K562 (cell line): ENCODE measurements around the gene CBX1. TPM values are rescaled to one million over a fixed set of nuclear protein-coding genes. Genes with fewer than 3 reads are reported as not detected.

Source experiments
- CHD1 ChIP-seq: fragments of 200-600 bp; sonication (generic); IDR thresholded peaks from one replicate; pipeline ENCODE4 v1.6.1; 2012; ENCODE audit warnings: mild to moderate bottlenecking, moderate library complexity, low read length, inconsistent platforms
- CHD7 ChIP-seq: fragments of 200-600 bp; sonication (generic); IDR thresholded peaks from one replicate; pipeline ENCODE4 v1.6.1; 2012; ENCODE audit warnings: mild to moderate bottlenecking, low read depth, low read length, inconsistent platforms
- IFI16 ChIP-seq: fragments of 250-450 bp; sonication (Bioruptor Pico); IDR thresholded peaks from 2 replicates; pipeline ENCODE4 v2.1.2; 2022; ENCODE audit warnings: mild to moderate bottlenecking, inconsistent platforms
- RBM34 ChIP-seq: fragments of 200-400 bp; formaldehyde crosslinking; IDR thresholded peaks from 2 replicates; pipeline ENCODE4 v1.6.1; 2018; ENCODE audit warnings: low read length, borderline replicate concordance; ENCODE audit not compliant: insufficient read depth
- ZBTB11 ChIP-seq, 3 experiments: fragments of 200-800 bp in 1 of 3; fragments of 250-450 bp in 1 of 3; fragments of 450-650 bp in 1 of 3; sonication (Bioruptor Pico) in 1 of 3; sonication (Bioruptor generic) in 1 of 3; formaldehyde crosslinking in 1 of 3; IDR thresholded peaks; 2 replicates each; pipeline versions ENCODE4 v1.6.1 to v1.8.0; 2016 to 2022; ENCODE audit warnings: mild to moderate bottlenecking in 2 of 3, missing genetic modification characterization in 2 of 3, missing compliant biosample characterization in 1 of 3, moderate library complexity in 1 of 3
- polyA plus RNA-seq, 8 experiments: library from polyadenylated mRNA; depleted of rRNA in 4 of 8; stranded (reverse) in 5 of 8; unstranded in 3 of 8; fragments of >200 nt; fragmentation: Nextera tagmentation in 2 of 8; fragmentation: Illumina TruSeq in 1 of 8; extraction: Ambion mirVana in 2 of 8; extraction: Trizol in 1 of 8; gene quantifications; 2 replicates each; pipeline versions ENCODE4 v1.2.1 to v1.2.3, GENCODE V29; 2011 to 2014; ENCODE audit warnings: inconsistent platforms in 1 of 8, missing spikeins in 1 of 8
- total RNA-seq, 7 experiments: library from RNA; depleted of rRNA in 6 of 7; stranded (reverse); fragments of >200 nt in 6 of 7; fragmentation: Illumina TruSeq in 2 of 7; extraction: Trizol in 2 of 7; gene quantifications; 2 replicates each; pipeline versions ENCODE4 v1.2.1 to v1.2.3, GENCODE V29; 2011 to 2021; ENCODE audit warnings: low replicate concordance in 1 of 7
- TF ChIP-seq, protein P1 (sequence below): conservative IDR thresholded peaks from 2 replicates; pipeline ENCODE4 v1.6.1; 2011; ENCODE audit warnings: low read depth, mild to moderate bottlenecking, low read length; ENCODE audit not compliant: control insufficient read depth
- TF ChIP-seq, protein P2 (sequence below): fragments of 200-800 bp; sonication (Bioruptor generic); IDR thresholded peaks from 2 replicates; pipeline ENCODE4 v1.6.1; 2017; ENCODE audit warnings: missing genetic modification characterization, missing compliant biosample characterization

Gene CBX1
- total and polyA plus RNA-seq, 9 of the 15 experiments (the other 6 are each of a cell fraction or from before 2014, with no cell fraction given): 10.6 to 95.7 (median 52.7) TPM

DNA sequence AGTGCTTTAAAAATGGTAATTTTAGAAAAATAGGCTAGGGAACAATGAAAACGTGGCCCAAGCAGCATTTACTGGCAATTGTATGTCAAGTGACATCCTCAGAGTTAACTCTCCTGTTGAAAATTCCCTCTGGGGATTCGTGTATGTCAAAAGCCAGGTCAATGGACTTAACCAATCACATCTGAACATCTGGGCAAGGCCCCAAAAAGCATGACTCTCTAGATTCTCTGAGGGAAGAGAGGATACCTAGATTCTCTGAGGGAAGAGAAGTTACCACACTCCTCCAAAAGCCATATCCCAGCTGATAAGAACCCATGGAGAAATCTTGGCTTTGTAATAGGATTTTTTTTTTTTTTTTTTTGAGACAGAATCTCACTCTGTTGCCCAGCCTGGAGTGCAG lies 29.6 kb downstream of the CBX1 start (continued):
- no peak for TF ChIP-seq CHD7
- TF ChIP-seq, protein P1, sequence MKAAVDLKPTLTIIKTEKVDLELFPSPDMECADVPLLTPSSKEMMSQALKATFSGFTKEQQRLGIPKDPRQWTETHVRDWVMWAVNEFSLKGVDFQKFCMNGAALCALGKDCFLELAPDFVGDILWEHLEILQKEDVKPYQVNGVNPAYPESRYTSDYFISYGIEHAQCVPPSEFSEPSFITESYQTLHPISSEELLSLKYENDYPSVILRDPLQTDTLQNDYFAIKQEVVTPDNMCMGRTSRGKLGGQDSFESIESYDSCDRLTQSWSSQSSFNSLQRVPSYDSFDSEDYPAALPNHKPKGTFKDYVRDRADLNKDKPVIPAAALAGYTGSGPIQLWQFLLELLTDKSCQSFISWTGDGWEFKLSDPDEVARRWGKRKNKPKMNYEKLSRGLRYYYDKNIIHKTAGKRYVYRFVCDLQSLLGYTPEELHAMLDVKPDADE: no peak
- no peak for TF ChIP-seq CHD1
- TF ChIP-seq, protein P2, sequence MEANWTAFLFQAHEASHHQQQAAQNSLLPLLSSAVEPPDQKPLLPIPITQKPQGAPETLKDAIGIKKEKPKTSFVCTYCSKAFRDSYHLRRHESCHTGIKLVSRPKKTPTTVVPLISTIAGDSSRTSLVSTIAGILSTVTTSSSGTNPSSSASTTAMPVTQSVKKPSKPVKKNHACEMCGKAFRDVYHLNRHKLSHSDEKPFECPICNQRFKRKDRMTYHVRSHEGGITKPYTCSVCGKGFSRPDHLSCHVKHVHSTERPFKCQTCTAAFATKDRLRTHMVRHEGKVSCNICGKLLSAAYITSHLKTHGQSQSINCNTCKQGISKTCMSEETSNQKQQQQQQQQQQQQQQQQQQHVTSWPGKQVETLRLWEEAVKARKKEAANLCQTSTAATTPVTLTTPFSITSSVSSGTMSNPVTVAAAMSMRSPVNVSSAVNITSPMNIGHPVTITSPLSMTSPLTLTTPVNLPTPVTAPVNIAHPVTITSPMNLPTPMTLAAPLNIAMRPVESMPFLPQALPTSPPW: no peak
- no peak for TF ChIP-seq RBM34
- no peak for TF ChIP-seq IFI16
- TF ChIP-seq ZBTB11 (CRISPR knock-in tag; IDR thresholded peaks at IDR 0.05): no peak
